ENCODE measurements around the gene ALS2CL.

GRCh38 chr3:46674031-46674845 is 19.2 kb downstream of the ALS2CL start:
- no peak for TF ChIP-seq SP1 (IDR thresholded peaks at IDR 0.05)
- no peak for TF ChIP-seq SUZ12 (IDR thresholded peaks at IDR 0.05)
- no peak for TF ChIP-seq HDGF (IDR thresholded peaks at IDR 0.05; ENCODE audit: borderline replicate concordance)
